ENCODE results near the gene FAM114A2. TPM values are rescaled to one million over a fixed set of nuclear protein-coding genes. Genes with fewer than 3 reads are reported as not detected.

The FAM114A2 gene
- total RNA-seq, 1 donor = 42.3 TPM

GRCh38 chr5:154053468-154053867 is 14.8 kb upstream of the FAM114A2 start:
- no peak overlapping the region for H3K4me3 ChIP-seq (ENCODE audit: low read depth, low read length)
- TF ChIP-seq CTCF (IDR thresholded peaks at IDR 0.05; ENCODE audit: insufficient read depth, low read depth, low read length) = no peak
- no peak for DNase-seq (ENCODE audit: low read depth)

GRCh38 chr5:154049636-154050035 is 10.9 kb upstream of the FAM114A2 start:
- no peak overlapping the region for H3K4me3 ChIP-seq (ENCODE audit: low read depth, low read length)
- TF ChIP-seq CTCF (IDR thresholded peaks at IDR 0.05; ENCODE audit: insufficient read depth, low read depth, low read length) = no peak
- no peak for DNase-seq (ENCODE audit: low read depth)

GRCh38 chr5:154047324-154047723 is 8.6 kb upstream of the FAM114A2 start:
- no peak for DNase-seq (ENCODE audit: low read depth)
- no peak overlapping the region for H3K4me3 ChIP-seq (ENCODE audit: low read depth, low read length)
- no peak for TF ChIP-seq CTCF (IDR thresholded peaks at IDR 0.05; ENCODE audit: insufficient read depth, low read depth, low read length)

GRCh38 chr5:154046486-154046885 is 7.8 kb upstream of the FAM114A2 start:
- H3K4me3 ChIP-seq (ENCODE audit: low read depth, low read length) = no peak overlapping the region
- no peak for TF ChIP-seq CTCF (IDR thresholded peaks at IDR 0.05; ENCODE audit: insufficient read depth, low read depth, low read length)
- DNase-seq (ENCODE audit: low read depth) = no peak

GRCh38 chr5:154044581-154044980 is 5.9 kb upstream of the FAM114A2 start:
- TF ChIP-seq CTCF (IDR thresholded peaks at IDR 0.05; ENCODE audit: insufficient read depth, low read depth, low read length) = no peak
- H3K4me3 ChIP-seq (ENCODE audit: low read depth, low read length) = no peak overlapping the region
- DNase-seq (ENCODE audit: low read depth) = no peak

GRCh38 chr5:154044099-154044498 is 5.4 kb upstream of the FAM114A2 start:
- no peak for TF ChIP-seq CTCF (IDR thresholded peaks at IDR 0.05; ENCODE audit: insufficient read depth, low read depth, low read length)
- DNase-seq (ENCODE audit: low read depth) = no peak
- H3K4me3 ChIP-seq (ENCODE audit: low read depth, low read length) = no peak overlapping the region

GRCh38 chr5:154042766-154043165 is 4.1 kb upstream of the FAM114A2 start:
- no peak for TF ChIP-seq CTCF (IDR thresholded peaks at IDR 0.05; ENCODE audit: insufficient read depth, low read depth, low read length)
- H3K4me3 ChIP-seq (ENCODE audit: low read depth, low read length) = no peak overlapping the region
- no peak for DNase-seq (ENCODE audit: low read depth)
